22Rv1 (cell line): ENCODE data around the gene DHRS11.

Experiments
- H3K27ac ChIP-seq: fragments of 450-650 bp; 2 replicates; pipeline ENCODE4 v1.5.1; 2017
- CTCF ChIP-seq: fragments of 450-650 bp; IDR thresholded peaks from 2 replicates; pipeline ENCODE4 v1.5.1; 2017; ENCODE audit warnings: mild to moderate bottlenecking
- ZFX ChIP-seq: fragments of 450-650 bp; IDR thresholded peaks from 2 replicates; pipeline ENCODE4 v1.6.1; 2017; ENCODE audit warnings: antibody characterized with exemption, borderline replicate concordance

Gene DHRS11

GRCh38 chr17:36641877-36642845 lies 50.5 kb downstream of the DHRS11 start:
- no peak overlapping the region for H3K27ac ChIP-seq
- TF ChIP-seq ZFX (no peak), CTCF (no peak)

DNA sequence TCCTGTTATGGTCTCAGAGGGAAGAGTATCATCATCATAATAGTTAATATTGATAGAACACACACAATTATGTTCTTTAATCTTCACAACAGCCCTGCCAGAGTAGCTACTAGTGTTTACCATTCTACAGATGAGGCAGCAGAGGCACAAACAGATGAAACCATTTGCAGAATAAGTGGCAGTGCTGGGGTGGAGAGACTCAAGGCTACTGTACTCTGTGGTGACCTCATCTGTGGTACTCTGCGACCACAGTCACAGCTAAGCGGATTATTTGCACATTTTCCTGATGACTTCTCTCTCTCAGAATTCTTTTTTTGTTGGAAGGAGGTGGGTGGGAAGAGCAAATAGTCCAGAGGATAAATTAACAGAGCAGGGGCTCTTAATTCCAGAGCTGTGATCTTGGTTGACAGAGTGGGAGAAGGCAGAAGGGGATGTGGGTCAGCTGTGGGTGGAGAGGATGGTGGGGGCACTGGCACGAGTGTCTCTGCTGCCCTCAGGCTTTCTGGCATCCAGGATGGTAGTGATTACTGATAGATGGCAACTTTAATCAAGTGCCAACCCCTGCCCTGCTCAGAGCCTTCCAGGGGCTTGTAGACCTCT lies 51.5 kb downstream of the DHRS11 start:
- H3K27ac ChIP-seq = no peak overlapping the region
- no peak for TF ChIP-seq ZFX
- TF ChIP-seq CTCF = no peak

- TF ChIP-seq CTCF = no peak
- TF ChIP-seq ZFX = no peak
- no peak overlapping the region for H3K27ac ChIP-seq
Measured at GRCh38 chr17:36645422-36645821, 53.7 kb downstream of the DHRS11 start.

GRCh38 chr17:36647636-36648035 lies 56.0 kb downstream of the DHRS11 start:
- H3K27ac ChIP-seq = no peak overlapping the region

GRCh38 chr17:36650096-36650775 lies 58.6 kb downstream of the DHRS11 start:
- TF ChIP-seq CTCF (no peak), ZFX (no peak)
- H3K27ac ChIP-seq = no peak overlapping the region

More at GRCh38 chr17:36647636-36648035, 56.0 kb downstream of the DHRS11 start:
- TF ChIP-seq ZFX (no peak), CTCF (no peak)
